DOHH2 (cell line): ENCODE measurements around the gene SAMD4B.

ENCODE experiments used
- H3F3A ChIP-seq: fragments of 200-600 bp; sonication (generic), shearing (Covaris generic); 2 replicates; pipeline ENCODE4 v1.6.0; 2016; ENCODE audit warnings: antibody characterized with exemption, mild to moderate bottlenecking; ENCODE audit not compliant: control insufficient read depth, insufficient read depth
- H3K27ac ChIP-seq: fragments of 200-600 bp; sonication (generic); 2 replicates; pipeline ENCODE4 v1.5.1; 2014; ENCODE audit warnings: low read depth, mild to moderate bottlenecking, low read length, moderate library complexity
- H3K27me3 ChIP-seq: fragments of 200-600 bp; sonication (generic); 2 replicates; pipeline ENCODE4 v1.6.1; 2014; ENCODE audit warnings: mild to moderate bottlenecking, low read length, mixed read lengths; ENCODE audit not compliant: control insufficient read depth
- H3K36me3 ChIP-seq: fragments of 200-600 bp; sonication (generic); 2 replicates; pipeline ENCODE4 v1.6.1; 2014; ENCODE audit warnings: mild to moderate bottlenecking, low read length, moderate library complexity, mixed read lengths; ENCODE audit not compliant: control insufficient read depth
- H3K4me1 ChIP-seq: fragments of 200-600 bp; sonication (generic); 2 replicates; pipeline ENCODE4 v1.6.1; 2014; ENCODE audit warnings: mild to moderate bottlenecking, low read length, mixed read lengths; ENCODE audit not compliant: control insufficient read depth
- H3K4me2 ChIP-seq: fragments of 200-600 bp; sonication (generic); 2 replicates; pipeline ENCODE4 v1.6.0; 2014; ENCODE audit warnings: mild to moderate bottlenecking, low read length, moderate library complexity
- H3K4me3 ChIP-seq: fragments of 200-600 bp; sonication (generic); 2 replicates; pipeline ENCODE4 v1.5.1; 2014; ENCODE audit warnings: mild to moderate bottlenecking, low read length, mixed read lengths
- H3K79me2 ChIP-seq: fragments of 200-600 bp; sonication (generic); 2 replicates; pipeline ENCODE4 v1.6.1; 2014; ENCODE audit warnings: mild to moderate bottlenecking, low read length, mixed read lengths; ENCODE audit not compliant: control insufficient read depth
- H3K9me2 ChIP-seq: fragments of 200-600 bp; sonication (generic); replicated peaks from 2 replicates; pipeline ENCODE4 v1.6.1; 2014; ENCODE audit warnings: mild to moderate bottlenecking, low read length, mixed read lengths; ENCODE audit not compliant: control insufficient read depth
- H3K9me3 ChIP-seq: fragments of 200-600 bp; sonication (generic); 2 replicates; pipeline ENCODE4 v1.6.1; 2014; ENCODE audit warnings: antibody characterized with exemption, low read length, mixed read lengths; ENCODE audit not compliant: control insufficient read depth, insufficient read depth
- H4K20me1 ChIP-seq: fragments of 200-600 bp; sonication (generic); 2 replicates; pipeline ENCODE4 v1.6.0; 2014; ENCODE audit warnings: low read depth, mild to moderate bottlenecking, antibody characterized with exemption, low read length, moderate library complexity; ENCODE audit not compliant: control insufficient read depth, insufficient read depth
- EZH2phosphoT487 ChIP-seq: fragments of 200-600 bp; sonication (generic); IDR thresholded peaks from 2 replicates; pipeline ENCODE4 v1.6.1; 2017; ENCODE audit warnings: borderline replicate concordance, mild to moderate bottlenecking, antibody characterized with exemption, low read length, moderate library complexity, mixed read lengths
- TF ChIP-seq, protein P1 (sequence below): fragments of 200-600 bp; sonication (generic); IDR thresholded peaks from one replicate; pipeline ENCODE4 v1.5.1; 2014; ENCODE audit warnings: antibody characterized with exemption, mild to moderate bottlenecking, low read depth, low read length; ENCODE audit not compliant: poor library complexity, severe bottlenecking

The SAMD4B gene

DNA sequence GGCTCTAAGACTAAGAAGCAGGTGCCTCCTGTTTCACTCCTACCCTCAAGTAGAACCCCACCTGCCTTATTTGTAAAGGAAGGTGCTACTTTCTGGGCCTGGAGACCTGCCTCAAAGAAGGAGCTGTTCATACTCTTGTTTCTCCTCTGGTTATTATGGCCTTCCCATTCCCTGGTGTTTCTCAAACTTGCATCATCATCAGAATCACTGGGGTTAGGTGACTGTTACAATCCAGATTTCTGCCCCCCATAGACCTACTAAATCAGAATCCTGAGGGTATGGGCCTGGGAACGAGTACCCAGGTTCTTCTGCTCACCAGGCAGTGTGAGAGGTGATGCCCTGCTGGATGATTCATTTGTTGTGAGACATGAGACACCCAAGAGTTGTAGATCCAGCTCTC is 18.4 kb downstream of the SAMD4B start:
- Histone ChIP-seq H3K9me3 (no peaks in the 10 kb centered on the region), H3K36me3 (peaks cover 52% of the 10 kb centered on the region), H3K4me3 (no peak overlapping the region), H3K27me3 (no peaks in the 10 kb centered on the region), H3K27ac (no peak overlapping the region), H3K79me2 (no peaks in the 10 kb centered on the region), H3K9me2 (no peaks in the 10 kb centered on the region), H3K4me1 (peaks cover 14% of the 10 kb centered on the region), H3F3A (no peaks in the 10 kb centered on the region), H3K4me2 (no peak overlapping the region), H4K20me1 (no peaks in the 10 kb centered on the region)
- TF ChIP-seq, protein P1, sequence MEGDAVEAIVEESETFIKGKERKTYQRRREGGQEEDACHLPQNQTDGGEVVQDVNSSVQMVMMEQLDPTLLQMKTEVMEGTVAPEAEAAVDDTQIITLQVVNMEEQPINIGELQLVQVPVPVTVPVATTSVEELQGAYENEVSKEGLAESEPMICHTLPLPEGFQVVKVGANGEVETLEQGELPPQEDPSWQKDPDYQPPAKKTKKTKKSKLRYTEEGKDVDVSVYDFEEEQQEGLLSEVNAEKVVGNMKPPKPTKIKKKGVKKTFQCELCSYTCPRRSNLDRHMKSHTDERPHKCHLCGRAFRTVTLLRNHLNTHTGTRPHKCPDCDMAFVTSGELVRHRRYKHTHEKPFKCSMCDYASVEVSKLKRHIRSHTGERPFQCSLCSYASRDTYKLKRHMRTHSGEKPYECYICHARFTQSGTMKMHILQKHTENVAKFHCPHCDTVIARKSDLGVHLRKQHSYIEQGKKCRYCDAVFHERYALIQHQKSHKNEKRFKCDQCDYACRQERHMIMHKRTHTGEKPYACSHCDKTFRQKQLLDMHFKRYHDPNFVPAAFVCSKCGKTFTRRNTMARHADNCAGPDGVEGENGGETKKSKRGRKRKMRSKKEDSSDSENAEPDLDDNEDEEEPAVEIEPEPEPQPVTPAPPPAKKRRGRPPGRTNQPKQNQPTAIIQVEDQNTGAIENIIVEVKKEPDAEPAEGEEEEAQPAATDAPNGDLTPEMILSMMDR = no peak
- no peak for TF ChIP-seq EZH2phosphoT487

DNA sequence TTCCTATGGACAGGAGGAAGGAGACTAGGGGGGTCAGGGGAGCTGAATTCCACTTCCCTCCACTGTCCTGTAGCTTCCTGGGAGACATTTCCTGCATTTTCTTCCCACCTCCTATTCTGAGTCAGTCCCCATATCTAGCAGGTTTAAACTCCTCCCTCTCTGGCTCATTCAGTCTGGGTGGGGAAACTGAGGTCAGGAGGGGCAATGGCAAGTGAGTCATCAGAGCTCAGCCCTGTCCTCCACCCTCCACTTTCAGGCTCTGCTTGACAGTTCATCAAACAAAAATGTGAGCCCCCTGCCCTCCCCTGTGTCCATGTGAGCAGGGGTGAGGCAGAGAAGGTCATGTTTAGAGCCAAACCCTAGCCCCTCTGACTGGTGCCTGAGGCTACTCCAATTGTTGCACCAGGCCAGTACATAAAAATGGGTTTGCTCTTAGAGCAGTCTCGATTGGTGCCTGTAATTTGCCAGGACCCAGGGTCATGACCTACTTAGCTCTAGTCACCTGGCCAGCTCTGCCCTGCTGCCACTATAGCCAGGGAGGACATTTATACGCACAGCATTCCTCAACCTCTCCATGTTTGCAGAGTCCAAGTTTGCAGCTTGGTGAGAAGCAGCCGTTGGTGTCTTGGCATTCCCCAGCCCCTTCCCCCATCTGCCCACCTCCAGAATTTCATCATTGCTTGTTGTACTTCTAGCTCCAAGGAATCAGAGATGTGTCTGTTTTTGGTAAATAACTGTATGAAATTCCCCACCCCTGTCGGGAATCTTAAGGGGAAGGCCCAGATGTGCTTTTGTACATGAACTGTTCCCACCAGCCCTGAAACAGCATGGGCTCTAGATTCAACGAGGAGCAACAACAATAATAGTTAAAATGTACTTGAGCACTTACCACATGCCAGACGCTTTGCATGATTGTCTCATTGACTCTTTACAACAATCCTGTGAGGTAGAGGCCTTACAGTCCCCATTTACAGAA is 20.7 kb downstream of the SAMD4B start:
- no peak overlapping the region for H3K4me2 ChIP-seq
- no peak overlapping the region for H3K27ac ChIP-seq
- peaks cover 33% of the 10 kb centered on the region for H3K36me3 ChIP-seq
- no peaks in the 10 kb centered on the region for H3F3A ChIP-seq
- H3K27me3 ChIP-seq = no peaks in the 10 kb centered on the region
- no peaks in the 10 kb centered on the region for H4K20me1 ChIP-seq
- peaks cover 14% of the 10 kb centered on the region for H3K4me1 ChIP-seq
- H3K9me3 ChIP-seq = no peaks in the 10 kb centered on the region
- TF ChIP-seq EZH2phosphoT487 = no peak
- TF ChIP-seq, protein P1 = no peak
- no peaks in the 10 kb centered on the region for H3K79me2 ChIP-seq
- H3K9me2 ChIP-seq = no peaks in the 10 kb centered on the region
- H3K4me3 ChIP-seq = no peak overlapping the region

DNA sequence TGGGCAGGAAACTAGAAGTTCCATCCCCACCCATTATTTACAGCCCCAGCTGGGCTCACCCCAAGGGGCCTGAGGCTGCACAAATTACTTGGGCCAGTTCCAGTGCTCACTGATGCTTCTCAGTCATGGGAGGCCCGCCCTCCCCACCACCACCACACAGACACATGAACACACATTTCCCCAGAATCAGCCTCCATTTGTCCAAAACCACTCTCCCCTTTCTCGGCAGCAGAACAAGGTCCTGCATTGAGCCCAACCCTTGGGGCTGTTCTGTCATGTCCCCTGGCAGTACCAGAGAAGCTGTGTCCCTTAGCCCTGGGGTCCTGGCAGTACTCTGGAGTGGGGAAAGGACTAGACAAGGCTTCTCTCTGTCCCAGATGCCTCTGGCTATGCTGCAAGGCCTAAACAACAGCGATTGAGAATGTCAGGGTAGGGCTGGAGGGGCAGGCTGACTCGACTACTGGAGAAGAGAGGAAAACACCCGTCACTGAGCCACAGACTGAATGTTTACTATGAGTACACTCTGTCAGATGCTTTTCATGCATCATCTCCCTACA is 21.8 kb downstream of the SAMD4B start:
- peaks cover 14% of the 10 kb centered on the region for H3K4me1 ChIP-seq
- TF ChIP-seq, protein P1 = no peak
- TF ChIP-seq EZH2phosphoT487 = no peak
- no peak overlapping the region for H3K4me2 ChIP-seq
- H3K79me2 ChIP-seq = no peaks in the 10 kb centered on the region
- no peaks in the 10 kb centered on the region for H3K9me2 ChIP-seq
- H3K36me3 ChIP-seq = peaks cover 32% of the 10 kb centered on the region
- H4K20me1 ChIP-seq = no peaks in the 10 kb centered on the region
- no peaks in the 10 kb centered on the region for H3K9me3 ChIP-seq
- no peak overlapping the region for H3K27ac ChIP-seq
- H3F3A ChIP-seq = no peaks in the 10 kb centered on the region
- H3K4me3 ChIP-seq = no peak overlapping the region
- no peaks in the 10 kb centered on the region for H3K27me3 ChIP-seq
